ENCODE data around the gene TOR3A.

TOR3A gene

DNA sequence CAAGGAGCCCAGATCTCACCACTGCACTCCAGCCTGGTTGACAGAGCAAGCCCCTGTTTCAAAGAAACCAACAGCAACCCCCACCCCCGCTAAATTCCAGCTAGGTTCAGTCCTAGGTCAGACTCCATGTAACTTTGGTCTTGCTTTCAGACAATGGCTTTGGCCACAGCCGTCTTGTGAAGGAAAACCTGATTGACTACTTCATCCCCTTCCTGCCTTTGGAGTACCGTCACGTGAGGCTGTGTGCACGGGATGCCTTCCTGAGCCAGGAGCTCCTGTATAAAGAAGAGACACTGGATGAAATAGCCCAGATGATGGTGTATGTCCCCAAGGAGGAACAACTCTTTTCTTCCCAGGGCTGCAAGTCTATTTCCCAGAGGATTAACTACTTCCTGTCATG is 12.9 kb downstream of the TOR3A start:
- no peak overlapping the region for H3K4me3 ChIP-seq (ENCODE audit: low read depth, low read length)
- DNase-seq (ENCODE audit: low read depth), result no peak
- TF ChIP-seq, protein P1, sequence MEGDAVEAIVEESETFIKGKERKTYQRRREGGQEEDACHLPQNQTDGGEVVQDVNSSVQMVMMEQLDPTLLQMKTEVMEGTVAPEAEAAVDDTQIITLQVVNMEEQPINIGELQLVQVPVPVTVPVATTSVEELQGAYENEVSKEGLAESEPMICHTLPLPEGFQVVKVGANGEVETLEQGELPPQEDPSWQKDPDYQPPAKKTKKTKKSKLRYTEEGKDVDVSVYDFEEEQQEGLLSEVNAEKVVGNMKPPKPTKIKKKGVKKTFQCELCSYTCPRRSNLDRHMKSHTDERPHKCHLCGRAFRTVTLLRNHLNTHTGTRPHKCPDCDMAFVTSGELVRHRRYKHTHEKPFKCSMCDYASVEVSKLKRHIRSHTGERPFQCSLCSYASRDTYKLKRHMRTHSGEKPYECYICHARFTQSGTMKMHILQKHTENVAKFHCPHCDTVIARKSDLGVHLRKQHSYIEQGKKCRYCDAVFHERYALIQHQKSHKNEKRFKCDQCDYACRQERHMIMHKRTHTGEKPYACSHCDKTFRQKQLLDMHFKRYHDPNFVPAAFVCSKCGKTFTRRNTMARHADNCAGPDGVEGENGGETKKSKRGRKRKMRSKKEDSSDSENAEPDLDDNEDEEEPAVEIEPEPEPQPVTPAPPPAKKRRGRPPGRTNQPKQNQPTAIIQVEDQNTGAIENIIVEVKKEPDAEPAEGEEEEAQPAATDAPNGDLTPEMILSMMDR (conservative IDR thresholded peaks at IDR 0.05; ENCODE audit: low read depth, low read length), result no peak

DNA sequence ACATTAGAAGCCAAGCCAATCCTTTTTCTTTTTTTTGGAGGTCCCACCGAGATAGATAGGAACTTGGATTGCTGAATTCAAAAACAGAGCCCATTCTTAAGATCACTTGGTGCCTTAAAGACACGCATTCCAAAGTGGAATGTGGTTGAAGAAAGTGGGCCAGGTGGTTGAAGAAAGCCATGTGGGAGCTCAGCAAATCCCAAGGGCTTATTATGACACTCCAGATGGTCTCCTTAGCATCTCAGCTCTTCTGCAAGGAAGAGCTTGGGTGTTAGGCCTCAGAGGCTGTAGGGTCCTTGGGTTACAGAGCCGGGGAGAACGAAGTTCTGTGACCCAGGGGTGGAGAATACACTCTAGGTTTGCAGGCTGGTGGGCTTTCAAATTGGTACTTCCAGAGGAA is 13.5 kb downstream of the TOR3A start:
- peak; percentile 19 for DNase-seq (ENCODE audit: low read depth)
- TF ChIP-seq, protein P1 (conservative IDR thresholded peaks at IDR 0.05; ENCODE audit: low read depth, low read length), result no peak
- no peak overlapping the region for H3K4me3 ChIP-seq (ENCODE audit: low read depth, low read length)

DNA sequence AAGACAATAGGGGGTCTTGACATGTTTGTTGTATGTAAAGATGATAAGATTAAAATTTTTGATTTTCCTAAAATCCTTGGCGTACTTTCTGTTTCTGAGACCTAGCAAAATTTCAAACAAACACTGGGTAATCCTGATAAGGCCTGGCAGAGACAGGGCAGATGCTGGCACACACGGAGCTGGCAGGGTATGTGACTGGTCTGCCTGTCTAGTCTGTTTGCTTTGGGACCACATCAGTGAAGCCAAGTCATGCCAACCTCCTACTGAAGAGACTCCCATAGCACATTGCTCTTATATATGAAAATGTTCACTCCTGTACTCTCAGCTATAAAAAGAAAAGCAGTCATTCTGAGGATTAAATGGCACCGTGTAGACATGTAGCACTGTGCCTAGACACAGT is 14.1 kb downstream of the TOR3A start:
- DNase-seq (ENCODE audit: low read depth), result no peak
- TF ChIP-seq, protein P1 (conservative IDR thresholded peaks at IDR 0.05; ENCODE audit: low read depth, low read length), result no peak
- no peak overlapping the region for H3K4me3 ChIP-seq (ENCODE audit: low read depth, low read length)

DNA sequence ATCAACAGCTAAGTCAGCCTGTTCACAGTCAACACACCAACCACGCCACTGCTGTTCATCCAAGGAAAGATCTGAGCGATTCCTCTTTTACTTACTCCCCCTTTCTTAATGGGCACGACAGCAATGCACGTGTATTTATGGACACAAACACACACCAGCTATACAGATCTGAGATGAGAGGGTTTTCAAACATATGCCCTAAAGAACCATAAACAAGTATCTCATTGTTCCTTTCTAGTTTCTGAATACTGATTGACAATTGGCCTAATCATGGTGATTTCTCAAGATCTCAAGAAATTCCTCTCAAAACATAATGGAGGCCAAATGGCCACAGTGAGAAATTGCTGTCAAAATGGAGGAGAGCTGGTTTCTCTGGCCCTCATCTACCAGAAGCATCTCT is 18.0 kb downstream of the TOR3A start:
- H3K4me3 ChIP-seq (ENCODE audit: low read depth, low read length), result no peak overlapping the region
- TF ChIP-seq, protein P1 (conservative IDR thresholded peaks at IDR 0.05; ENCODE audit: low read depth, low read length), result no peak
- DNase-seq (ENCODE audit: low read depth), result no peak

DNA sequence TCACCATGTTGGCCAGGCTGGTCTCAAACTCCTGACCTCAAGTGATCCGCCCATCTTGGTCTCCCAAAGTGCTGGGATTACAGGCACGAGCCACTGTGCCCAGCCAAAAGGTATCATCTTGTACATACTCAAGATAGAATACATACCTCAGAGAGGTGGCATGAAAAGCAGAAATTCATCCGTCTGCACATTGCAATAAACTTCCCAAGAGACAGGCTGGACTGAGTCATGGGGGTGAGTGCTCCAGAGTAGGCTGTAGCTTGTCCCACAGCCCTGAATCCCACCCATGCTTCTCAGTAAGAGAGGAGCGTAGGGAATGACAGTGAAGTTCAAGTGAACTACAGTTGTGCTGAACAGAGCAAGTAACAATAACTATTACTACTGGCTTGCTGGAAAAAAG is 19.7 kb downstream of the TOR3A start:
- no peak overlapping the region for H3K4me3 ChIP-seq (ENCODE audit: low read depth, low read length)
- DNase-seq (ENCODE audit: low read depth), result no peak
- TF ChIP-seq, protein P1 (conservative IDR thresholded peaks at IDR 0.05; ENCODE audit: low read depth, low read length), result no peak

DNA sequence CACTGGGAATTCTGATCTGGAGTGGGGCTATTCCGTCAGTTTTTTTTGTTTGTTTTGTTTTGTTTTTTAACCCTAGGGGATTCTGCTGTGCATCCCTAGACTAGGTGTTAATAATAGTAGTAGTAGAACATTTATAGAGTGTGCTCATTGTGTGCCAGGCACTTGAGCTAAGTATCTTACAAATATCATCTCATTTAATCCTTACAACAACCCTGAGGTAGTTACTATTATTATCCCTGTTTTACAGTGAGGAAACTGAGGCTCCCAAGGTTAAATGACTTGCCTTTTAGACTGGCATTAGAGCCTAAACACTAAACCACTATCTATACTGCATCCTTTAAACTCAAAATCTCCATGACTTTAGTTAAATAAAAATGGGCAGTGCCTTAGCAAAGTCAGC is 22.1 kb downstream of the TOR3A start:
- no peak overlapping the region for H3K4me3 ChIP-seq (ENCODE audit: low read depth, low read length)
- DNase-seq (ENCODE audit: low read depth), result no peak
- TF ChIP-seq, protein P1 (conservative IDR thresholded peaks at IDR 0.05; ENCODE audit: low read depth, low read length), result no peak

DNA sequence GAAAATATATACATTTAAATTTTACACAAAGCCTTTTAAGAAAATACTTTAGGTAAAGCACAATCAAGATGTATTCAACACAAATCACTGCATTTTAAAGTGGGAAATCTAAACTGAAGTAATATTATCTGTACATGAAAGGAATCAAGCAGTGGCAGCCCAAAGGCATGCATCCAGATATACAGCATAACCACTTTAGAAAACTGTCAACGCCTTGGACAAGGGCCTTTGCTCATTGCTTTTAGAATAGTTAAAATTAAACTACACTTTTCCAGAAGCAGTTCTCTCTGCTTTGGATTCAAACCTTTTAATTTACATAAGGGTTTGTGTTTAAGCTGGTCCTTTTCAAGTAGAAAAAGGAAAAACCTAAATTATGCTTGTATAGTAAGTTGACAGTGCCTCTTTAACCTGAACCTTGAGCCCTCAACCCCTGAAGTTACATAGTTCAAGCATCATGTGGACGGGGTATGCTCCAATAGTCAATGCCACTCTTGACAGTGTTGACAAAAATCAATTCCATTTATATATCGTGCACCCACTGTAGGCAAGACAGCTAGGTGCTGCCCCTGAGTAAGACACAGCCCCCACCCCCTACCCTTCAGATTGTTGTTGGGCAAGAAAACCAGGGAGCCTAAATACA is 22.9 kb downstream of the TOR3A start:
- TF ChIP-seq, protein P1 (conservative IDR thresholded peaks at IDR 0.05; ENCODE audit: low read depth, low read length), result no peak
- no peak overlapping the region for H3K4me3 ChIP-seq (ENCODE audit: low read depth, low read length)
- DNase-seq (ENCODE audit: low read depth), result no peak
